ENCODE results near the gene HACD2.

HACD2 gene

DNA sequence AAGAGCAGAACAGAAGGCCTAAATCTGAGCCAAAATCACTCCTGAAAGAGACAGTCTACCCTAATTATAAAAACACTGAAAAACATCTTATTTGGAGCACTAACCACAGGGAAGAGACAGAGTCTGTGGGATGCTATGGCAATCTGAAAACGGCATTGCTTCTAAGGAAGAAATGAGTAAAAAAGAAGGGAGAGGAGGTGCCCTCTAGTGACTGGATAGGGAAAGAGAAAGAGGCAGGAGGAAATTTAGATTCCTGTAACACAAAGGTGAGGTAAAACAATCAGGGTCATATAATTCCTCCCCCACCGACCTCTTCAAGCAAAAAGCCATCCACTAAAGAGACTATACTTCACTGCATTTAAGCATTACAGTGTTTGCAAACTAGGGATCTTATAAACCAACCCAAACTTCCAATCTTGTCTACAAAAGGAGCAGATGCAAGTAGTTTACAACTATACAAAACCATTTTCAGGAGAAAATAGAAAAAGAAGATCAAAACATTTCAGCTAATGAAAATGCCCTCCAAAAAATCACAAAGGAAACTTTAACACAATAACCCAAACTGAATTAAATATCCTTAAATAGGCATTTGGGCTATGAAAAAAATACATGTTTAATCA lies 32.6 kb downstream of the HACD2 start:
- no peak overlapping the region for H3K9ac ChIP-seq (ENCODE audit: low read length)
- no peaks in the 10 kb centered on the region for H3K79me2 ChIP-seq (ENCODE audit: insufficient read depth, low read length)
- H3K36me3 ChIP-seq (ENCODE audit: low read length), result peaks cover 4% of the 10 kb centered on the region; the same call in 1 of the 2 replicates
- H3K9me2 ChIP-seq (replicated peaks; ENCODE audit: insufficient read depth, low read length), result no peaks in the 10 kb centered on the region
- H3K9me3 ChIP-seq (ENCODE audit: insufficient read depth, low read length), result no peaks in the 10 kb centered on the region
- no peak overlapping the region for H3K4me2 ChIP-seq (ENCODE audit: low read depth, low read length, poor library complexity, severe bottlenecking)
- TF ChIP-seq EZH2phosphoT487 (conservative IDR thresholded peaks at IDR 0.05; ENCODE audit: low read length), result no peak
- TF ChIP-seq, protein P1, sequence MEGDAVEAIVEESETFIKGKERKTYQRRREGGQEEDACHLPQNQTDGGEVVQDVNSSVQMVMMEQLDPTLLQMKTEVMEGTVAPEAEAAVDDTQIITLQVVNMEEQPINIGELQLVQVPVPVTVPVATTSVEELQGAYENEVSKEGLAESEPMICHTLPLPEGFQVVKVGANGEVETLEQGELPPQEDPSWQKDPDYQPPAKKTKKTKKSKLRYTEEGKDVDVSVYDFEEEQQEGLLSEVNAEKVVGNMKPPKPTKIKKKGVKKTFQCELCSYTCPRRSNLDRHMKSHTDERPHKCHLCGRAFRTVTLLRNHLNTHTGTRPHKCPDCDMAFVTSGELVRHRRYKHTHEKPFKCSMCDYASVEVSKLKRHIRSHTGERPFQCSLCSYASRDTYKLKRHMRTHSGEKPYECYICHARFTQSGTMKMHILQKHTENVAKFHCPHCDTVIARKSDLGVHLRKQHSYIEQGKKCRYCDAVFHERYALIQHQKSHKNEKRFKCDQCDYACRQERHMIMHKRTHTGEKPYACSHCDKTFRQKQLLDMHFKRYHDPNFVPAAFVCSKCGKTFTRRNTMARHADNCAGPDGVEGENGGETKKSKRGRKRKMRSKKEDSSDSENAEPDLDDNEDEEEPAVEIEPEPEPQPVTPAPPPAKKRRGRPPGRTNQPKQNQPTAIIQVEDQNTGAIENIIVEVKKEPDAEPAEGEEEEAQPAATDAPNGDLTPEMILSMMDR (IDR thresholded peaks at IDR 0.05; ENCODE audit: insufficient read depth, low read length, poor library complexity, severe bottlenecking), result peak; percentile 27
- H3K4me3 ChIP-seq (ENCODE audit: insufficient read depth, low read length, poor library complexity, severe bottlenecking), result no peak overlapping the region
- H2AFZ ChIP-seq (ENCODE audit: low read depth, low read length, severe bottlenecking), result no peak overlapping the region
- no peaks in the 10 kb centered on the region for H3K27me3 ChIP-seq (ENCODE audit: low read length)
- H3K27ac ChIP-seq (ENCODE audit: low read depth, low read length), result no peak overlapping the region
- H3F3A ChIP-seq (ENCODE audit: insufficient read depth), result no peaks in the 10 kb centered on the region
- H4K20me1 ChIP-seq (ENCODE audit: low read depth, low read length), result no peaks in the 10 kb centered on the region

DNA sequence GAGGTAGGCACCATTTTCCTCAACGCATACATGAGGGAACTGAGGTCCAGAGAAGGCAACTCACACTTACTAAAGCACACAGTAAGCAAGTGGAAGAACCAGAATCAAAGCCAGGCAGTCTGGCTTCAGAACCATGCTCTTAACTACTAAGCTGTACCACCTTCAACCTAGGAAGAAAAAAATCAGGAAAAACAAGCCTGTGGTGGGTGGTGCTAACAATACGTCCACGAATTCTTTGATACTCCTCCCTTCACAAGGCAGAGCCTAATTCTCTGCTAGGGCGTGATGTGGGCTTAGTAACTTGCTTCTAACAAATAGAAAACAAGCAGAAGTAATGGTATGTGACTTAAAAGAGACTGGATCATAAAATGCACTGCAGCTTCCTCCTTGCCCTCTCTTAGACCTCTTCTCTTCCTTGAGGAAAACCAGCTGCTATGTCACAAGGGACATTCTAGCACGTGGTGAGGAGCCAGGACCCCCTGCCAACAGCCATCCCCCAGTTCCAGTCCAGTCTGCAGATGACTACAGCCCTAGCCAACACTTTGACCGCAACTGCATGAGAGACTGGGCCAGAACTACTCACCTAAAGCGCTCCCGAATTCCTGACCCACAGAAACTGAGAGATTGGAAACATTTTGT lies 36.9 kb downstream of the HACD2 start:
- H3K27ac ChIP-seq (ENCODE audit: low read depth, low read length), result no peak overlapping the region
- no peaks in the 10 kb centered on the region for H3K9me3 ChIP-seq (ENCODE audit: insufficient read depth, low read length)
- H3K79me2 ChIP-seq (ENCODE audit: insufficient read depth, low read length), result no peaks in the 10 kb centered on the region
- H2AFZ ChIP-seq (ENCODE audit: low read depth, low read length, severe bottlenecking), result no peak overlapping the region
- H3K27me3 ChIP-seq (ENCODE audit: low read length), result no peaks in the 10 kb centered on the region
- H4K20me1 ChIP-seq (ENCODE audit: low read depth, low read length), result no peaks in the 10 kb centered on the region
- H3K4me3 ChIP-seq (ENCODE audit: insufficient read depth, low read length, poor library complexity, severe bottlenecking), result no peak overlapping the region
- no peaks in the 10 kb centered on the region for H3K36me3 ChIP-seq (ENCODE audit: low read length)
- H3K4me2 ChIP-seq (ENCODE audit: low read depth, low read length, poor library complexity, severe bottlenecking), result no peak overlapping the region
- no peaks in the 10 kb centered on the region for H3K9me2 ChIP-seq (replicated peaks; ENCODE audit: insufficient read depth, low read length)
- no peak for TF ChIP-seq EZH2phosphoT487 (conservative IDR thresholded peaks at IDR 0.05; ENCODE audit: low read length)
- TF ChIP-seq, protein P1 (IDR thresholded peaks at IDR 0.05; ENCODE audit: insufficient read depth, low read length, poor library complexity, severe bottlenecking), result no peak
- no peaks in the 10 kb centered on the region for H3F3A ChIP-seq (ENCODE audit: insufficient read depth)
- H3K9ac ChIP-seq (ENCODE audit: low read length), result no peak overlapping the region

DNA sequence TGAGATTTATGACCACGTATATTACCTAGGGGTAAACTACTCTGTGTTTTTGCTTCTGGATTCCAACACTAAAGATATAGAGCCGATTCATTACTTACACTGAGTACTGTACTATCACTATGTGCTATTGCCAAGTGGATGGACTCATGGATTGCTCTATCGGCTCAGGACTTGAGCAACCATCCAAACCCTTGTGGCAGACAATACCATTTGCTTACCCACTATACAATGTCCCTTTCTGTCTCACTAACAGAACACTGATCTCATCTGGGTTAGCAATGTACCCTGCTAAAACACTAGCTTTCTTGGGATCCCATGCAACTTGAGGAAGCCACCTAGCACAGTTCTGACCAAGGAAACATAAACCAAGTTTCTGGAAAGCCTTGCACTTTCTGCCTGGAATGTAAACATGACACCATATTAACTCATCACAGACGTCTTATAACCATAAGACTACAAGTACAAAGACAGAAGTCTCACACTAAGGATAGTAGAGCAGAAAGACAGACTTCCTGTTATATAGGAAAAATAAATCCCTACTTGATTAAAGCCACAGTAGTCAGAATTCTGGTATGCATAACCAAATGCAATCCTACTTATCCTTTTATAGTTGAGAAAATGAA lies 38.6 kb downstream of the HACD2 start:
- Histone ChIP-seq H3K4me2 (ENCODE audit: low read depth, low read length, poor library complexity, severe bottlenecking) (no peak overlapping the region), H3K9ac (ENCODE audit: low read length) (no peak overlapping the region), H4K20me1 (ENCODE audit: low read depth, low read length) (no peaks in the 10 kb centered on the region), H3K9me3 (ENCODE audit: insufficient read depth, low read length) (no peaks in the 10 kb centered on the region), H3K4me3 (ENCODE audit: insufficient read depth, low read length, poor library complexity, severe bottlenecking) (no peak overlapping the region), H3K9me2 (replicated peaks; ENCODE audit: insufficient read depth, low read length) (no peaks in the 10 kb centered on the region), H3K27me3 (ENCODE audit: low read length) (no peaks in the 10 kb centered on the region), H3K27ac (ENCODE audit: low read depth, low read length) (no peak overlapping the region), H3K36me3 (ENCODE audit: low read length) (no peaks in the 10 kb centered on the region), H3K79me2 (ENCODE audit: insufficient read depth, low read length) (no peaks in the 10 kb centered on the region), H2AFZ (ENCODE audit: low read depth, low read length, severe bottlenecking) (no peak overlapping the region), H3F3A (ENCODE audit: insufficient read depth) (no peaks in the 10 kb centered on the region)
- TF ChIP-seq, protein P1 (IDR thresholded peaks at IDR 0.05; ENCODE audit: insufficient read depth, low read length, poor library complexity, severe bottlenecking), result no peak
- no peak for TF ChIP-seq EZH2phosphoT487 (conservative IDR thresholded peaks at IDR 0.05; ENCODE audit: low read length)

Data from SU-DHL-6 (cell line).